PC-9 (cell line): ENCODE results near the gene CFAP70. TPM values are rescaled to one million over a fixed set of nuclear protein-coding genes. Genes with fewer than 3 reads are reported as not detected.

Source experiments
- BruUV-seq: library from RNA; stranded (reverse); fragments of 400-500 nt; replicated peaks from 2 replicates; lab custom pipeline; 2021; lab: Mats Ljungman, UMichigan
- CTCF ChIA-PET: fragments of 300-600 bp; sonication (Branson Sonifier 250); formaldehyde crosslinking; loops from one replicate; lab custom pipeline; 2022; ENCODE audit warnings: antibody characterized with exemption; lab: Charles Lee
- POLR2A ChIA-PET: fragments of 300-600 bp; sonication (Branson Sonifier 250); formaldehyde crosslinking; loops from one replicate; lab custom pipeline; 2022; ENCODE audit warnings: antibody characterized with exemption; ENCODE audit not compliant: unreplicated experiment; lab: Charles Lee
- DNase-seq, 2 experiments: peaks; one replicate each; pipeline versions ENCODE4 v3.0.0 to v3.0.0-alpha.2; 2015 to 2022; ENCODE audit warnings: mixed read lengths in 1 of 2
- H2AFZ ChIP-seq: fragments of 200-600 bp; sonication (generic); 2 replicates; pipeline ENCODE4 v1.8.1; 2017; ENCODE audit warnings: antibody characterized with exemption
- H3F3A ChIP-seq: fragments of 200-600 bp; sonication (generic); 2 replicates; pipeline ENCODE4 v1.8.1; 2017; ENCODE audit warnings: antibody characterized with exemption, mild to moderate bottlenecking, low read depth; ENCODE audit not compliant: insufficient read depth
- H3K27ac ChIP-seq: fragments of 200-600 bp; sonication (generic); 2 replicates; pipeline ENCODE4 v1.6.1; 2016; ENCODE audit warnings: mixed run types
- H3K27me3 ChIP-seq: fragments of 200-600 bp; sonication (generic); 2 replicates; pipeline ENCODE4 v1.6.1; 2016; ENCODE audit warnings: low read depth, mixed run types; ENCODE audit not compliant: insufficient read depth
- H3K36me3 ChIP-seq: fragments of 200-600 bp; sonication (generic); 2 replicates; pipeline ENCODE4 v1.6.1; 2016; ENCODE audit warnings: low read depth, mixed run types
- H3K4me1 ChIP-seq: fragments of 200-600 bp; sonication (generic); replicated peaks from 2 replicates; pipeline ENCODE4 v1.6.1; 2016; ENCODE audit warnings: mixed run types; ENCODE audit not compliant: insufficient read depth
- H3K4me2 ChIP-seq: fragments of 200-600 bp; sonication (generic); 2 replicates; pipeline ENCODE4 v1.6.1; 2017; ENCODE audit warnings: mixed run types
- H3K4me3 ChIP-seq: fragments of 200-600 bp; sonication (generic); 2 replicates; pipeline ENCODE4 v1.6.1; 2016; ENCODE audit warnings: mixed run types
- H3K79me2 ChIP-seq: fragments of 200-600 bp; sonication (generic); 2 replicates; pipeline ENCODE4 v1.6.1; 2017; ENCODE audit warnings: low read depth, mixed run types
- H3K9me2 ChIP-seq: fragments of 200-600 bp; sonication (generic); 2 replicates; pipeline ENCODE4 v1.8.1; 2017; ENCODE audit warnings: mild to moderate bottlenecking; ENCODE audit not compliant: insufficient read depth
- H3K9me3 ChIP-seq: fragments of 200-600 bp; sonication (generic); 2 replicates; pipeline ENCODE4 v1.8.1; 2016; ENCODE audit warnings: low read depth; ENCODE audit not compliant: insufficient read depth
- H4K20me1 ChIP-seq: fragments of 200-600 bp; sonication (generic); 2 replicates; pipeline ENCODE4 v1.8.1; 2017; ENCODE audit not compliant: insufficient read depth
- CTCF ChIP-seq: fragments of 200-600 bp; sonication (generic); conservative IDR thresholded peaks from 2 replicates; pipeline ENCODE4 v1.6.1; 2017; ENCODE audit warnings: mixed run types, antibody characterized with exemption, mild to moderate bottlenecking, moderate library complexity
- EZH2 ChIP-seq: fragments of 200-600 bp; sonication (generic); IDR thresholded peaks from 2 replicates; pipeline ENCODE4 v1.8.0; 2017; ENCODE audit warnings: antibody characterized with exemption, low read depth
- intact Hi-C: fragments of 100-400 bp; cut with micrococcal nuclease; formaldehyde crosslinking; loops from one replicate; pipeline ENCODE4 v1.10.0; 2022; ENCODE audit not compliant: unreplicated experiment
- total RNA-seq: library from RNA; stranded (reverse); gene quantifications from 2 replicates; pipeline ENCODE4 v1.2.3, GENCODE V29; 2021

Gene CFAP70
- total RNA-seq, 1 experiment from 2014 or later, result 4.1 TPM

GRCh38 chr10:73357166-73357565 lies 1.5 kb downstream of the CFAP70 start:
- CTCF ChIA-PET, result no interaction called here
- TF ChIP-seq CTCF (no peak), EZH2 (no peak)
- BruUV-seq, result no TSS peak
- Histone ChIP-seq H3K9me3 (no peaks in the 10 kb centered on the region), H3K79me2 (no peaks in the 10 kb centered on the region), H4K20me1 (no peaks in the 10 kb centered on the region), H3K36me3 (no peaks in the 10 kb centered on the region), H2AFZ (no peak overlapping the region), H3K9me2 (no peaks in the 10 kb centered on the region), H3K4me1 (peaks cover 5% of the 10 kb centered on the region; the same call in 1 of the 2 replicates), H3F3A (peaks cover 6% of the 10 kb centered on the region; the same call in 1 of the 2 replicates), H3K27ac (no peak overlapping the region), H3K4me3 (no peak overlapping the region), H3K4me2 (no peak overlapping the region; the same call in 1 of the 2 replicates), H3K27me3 (no peaks in the 10 kb centered on the region)
- POLR2A ChIA-PET, result no interaction called here
- intact Hi-C loops, result no loop called here
- no peak for DNase-seq

GRCh38 chr10:73344269-73344668 lies 14.4 kb downstream of the CFAP70 start:
- no peaks in the 10 kb centered on the region for H3K9me3 ChIP-seq
- H2AFZ ChIP-seq, result no peak overlapping the region
- ChIA-PET CTCF (no interaction called here), POLR2A (interaction anchor here (0.6 kb wide), 1 partner anchor 13 kb away, joined by 3 read pairs; no protein-coding TSS in a partner anchor)
- H3F3A ChIP-seq, result no peaks in the 10 kb centered on the region
- no peaks in the 10 kb centered on the region for H3K27me3 ChIP-seq
- peaks cover 2% of the 10 kb centered on the region; the same call in 1 of the 2 replicates for H3K4me1 ChIP-seq
- no peak overlapping the region for H3K4me2 ChIP-seq
- no peaks in the 10 kb centered on the region for H3K79me2 ChIP-seq
- no peaks in the 10 kb centered on the region for H4K20me1 ChIP-seq
- no peak overlapping the region for H3K27ac ChIP-seq
- no peaks in the 10 kb centered on the region for H3K9me2 ChIP-seq
- no peak overlapping the region for H3K4me3 ChIP-seq
- no peaks in the 10 kb centered on the region for H3K36me3 ChIP-seq
- intact Hi-C loops, result no loop called here
- no TSS peak for BruUV-seq
- no peak for TF ChIP-seq CTCF
- no peak for TF ChIP-seq EZH2
- no peak for DNase-seq

GRCh38 chr10:73340121-73340520 lies 18.5 kb downstream of the CFAP70 start:
- no peaks in the 10 kb centered on the region for H3K79me2 ChIP-seq
- H3F3A ChIP-seq, result no peaks in the 10 kb centered on the region
- no peak for DNase-seq
- no TSS peak for BruUV-seq
- no peaks in the 10 kb centered on the region for H4K20me1 ChIP-seq
- no peak overlapping the region for H2AFZ ChIP-seq
- CTCF ChIA-PET, result no interaction called here
- H3K27me3 ChIP-seq, result no peaks in the 10 kb centered on the region
- TF ChIP-seq CTCF, result no peak
- no peak for TF ChIP-seq EZH2
- no peaks in the 10 kb centered on the region for H3K36me3 ChIP-seq
- no peak overlapping the region for H3K4me2 ChIP-seq
- H3K9me2 ChIP-seq, result no peaks in the 10 kb centered on the region
- intact Hi-C loops, result no loop called here
- H3K27ac ChIP-seq, result no peak overlapping the region
- no peaks in the 10 kb centered on the region for H3K9me3 ChIP-seq
- POLR2A ChIA-PET, result interaction anchor here (0.7 kb wide), 1 partner anchor 285 kb away, joined by 3 read pairs; no protein-coding TSS in a partner anchor
- H3K4me1 ChIP-seq, result peaks cover 11% of the 10 kb centered on the region
- no peak overlapping the region for H3K4me3 ChIP-seq
